ENCODE measurements around the gene FHIT.

FHIT gene

DNA sequence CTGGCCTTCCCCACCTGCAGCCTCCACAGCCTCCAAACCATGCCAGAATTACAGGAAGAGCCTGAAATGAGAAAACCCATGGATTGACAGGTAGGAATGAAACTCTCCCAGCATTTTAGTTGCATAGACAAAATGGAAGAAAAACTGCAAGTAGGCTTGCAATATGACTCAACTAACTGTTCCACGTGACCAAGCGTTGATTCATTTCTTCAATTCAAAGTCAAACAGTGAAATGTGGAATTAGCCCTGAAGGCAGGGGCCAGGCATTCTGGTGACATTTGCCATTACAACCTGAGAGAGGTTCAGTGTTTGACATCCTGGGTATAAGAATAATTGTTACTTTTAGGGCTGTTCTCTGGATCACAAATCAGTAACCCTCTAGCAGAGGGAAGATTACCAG is 1525.0 kb downstream of the FHIT start:
- DNase-seq = no peak

DNA sequence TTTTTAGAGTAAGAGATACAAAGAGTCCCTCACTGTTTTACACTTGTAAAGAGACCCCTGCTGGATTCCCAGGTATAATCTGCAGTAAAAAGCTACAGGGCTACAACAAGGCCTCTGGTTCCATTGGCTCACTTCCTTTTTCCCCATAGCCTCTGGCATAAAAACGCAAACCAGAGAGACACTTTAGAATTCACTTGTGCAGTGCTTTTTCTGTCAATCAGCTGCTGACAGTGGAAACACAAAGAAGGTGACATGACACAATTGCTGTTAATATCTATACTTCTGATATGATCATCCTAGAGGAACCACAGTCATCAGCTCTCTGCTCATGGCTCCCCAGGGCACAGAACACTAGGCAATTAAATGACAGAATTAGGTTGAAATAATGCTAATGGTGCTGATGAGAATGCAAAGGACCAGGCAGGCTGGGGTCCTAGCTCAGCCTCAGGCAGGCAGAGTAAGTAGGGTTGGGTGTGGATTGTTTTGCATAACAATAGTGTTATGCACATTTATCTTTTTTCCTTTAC is 1533.5 kb downstream of the FHIT start:
- DNase-seq = no peak

DNA sequence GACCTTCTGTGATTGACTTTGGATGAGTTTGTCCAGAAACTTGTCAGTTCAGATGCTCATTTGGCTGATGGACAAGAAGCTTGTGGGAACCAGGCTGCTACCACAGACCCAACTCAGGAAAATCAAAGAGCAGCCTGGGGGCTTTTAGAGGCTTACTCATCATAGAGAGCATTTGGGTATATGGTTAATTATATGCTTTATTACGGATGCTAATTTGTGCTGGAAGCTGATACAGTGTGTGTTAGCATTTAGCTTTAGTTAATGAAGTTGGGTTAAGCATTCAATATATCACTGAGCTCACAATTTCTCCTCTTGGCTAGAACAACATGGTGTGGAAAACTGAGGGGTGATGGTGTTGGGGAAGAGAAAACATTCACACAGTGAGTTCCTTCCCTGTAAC is 1537.2 kb downstream of the FHIT start:
- DNase-seq = no peak

DNA sequence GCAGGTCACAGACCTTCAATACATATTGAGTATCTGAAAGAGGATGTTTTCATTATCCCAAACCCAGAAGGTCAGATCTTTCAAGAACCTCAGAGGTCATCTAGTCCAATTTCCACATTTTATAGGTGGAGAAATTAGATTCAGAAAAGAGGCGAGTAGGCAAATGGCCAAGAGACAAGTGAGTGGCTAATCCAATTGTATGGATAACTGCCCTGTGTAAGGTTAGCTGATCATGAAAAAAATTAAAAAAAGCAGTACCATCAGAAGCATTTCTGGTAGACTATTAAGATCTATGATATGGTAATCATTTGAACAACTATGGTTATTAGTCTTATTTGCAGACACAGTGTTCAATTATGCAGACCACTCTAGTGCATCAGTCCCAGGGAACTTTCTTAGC is 1540.7 kb downstream of the FHIT start:
- DNase-seq = no peak

DNA sequence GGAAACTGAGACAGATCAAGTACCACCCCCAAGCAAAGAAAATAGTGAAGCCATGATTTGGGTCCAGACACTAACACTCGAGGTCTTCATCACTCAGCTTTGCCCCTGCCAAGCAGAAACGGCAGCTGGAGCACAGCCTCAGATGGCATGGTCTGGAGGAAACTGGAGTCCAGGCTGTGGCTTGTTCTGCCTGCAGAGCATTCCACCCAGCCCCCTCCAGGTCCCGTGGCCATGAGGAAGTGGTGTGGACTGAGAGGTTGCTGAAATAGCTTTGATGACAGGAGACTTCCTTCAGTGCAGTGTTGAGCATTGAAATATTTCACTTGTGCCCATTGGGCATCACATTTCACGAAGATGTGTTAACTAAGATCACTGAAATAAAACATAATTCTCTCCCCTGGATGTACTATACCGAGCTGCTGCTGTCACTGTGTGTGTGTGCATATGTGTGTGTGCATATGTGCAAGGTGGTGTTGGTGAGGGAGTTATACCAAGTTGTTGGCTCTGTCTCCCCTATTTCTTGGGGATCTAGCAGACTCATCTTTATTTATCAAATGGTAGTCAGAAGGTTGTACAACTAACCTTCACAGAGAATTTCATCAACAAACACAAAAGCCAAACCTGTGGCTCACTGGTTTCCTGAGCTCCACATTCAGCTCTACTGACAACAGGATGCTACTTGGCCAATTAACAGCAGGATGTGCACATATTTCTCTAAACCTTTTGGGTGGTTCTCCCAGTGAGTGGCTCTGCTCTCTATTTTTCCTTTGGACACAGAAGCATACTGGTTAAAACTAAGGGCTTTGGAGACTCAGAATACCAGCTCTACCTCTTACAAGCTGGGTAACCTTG is 1541.3 kb downstream of the FHIT start:
- no peak for DNase-seq

DNA sequence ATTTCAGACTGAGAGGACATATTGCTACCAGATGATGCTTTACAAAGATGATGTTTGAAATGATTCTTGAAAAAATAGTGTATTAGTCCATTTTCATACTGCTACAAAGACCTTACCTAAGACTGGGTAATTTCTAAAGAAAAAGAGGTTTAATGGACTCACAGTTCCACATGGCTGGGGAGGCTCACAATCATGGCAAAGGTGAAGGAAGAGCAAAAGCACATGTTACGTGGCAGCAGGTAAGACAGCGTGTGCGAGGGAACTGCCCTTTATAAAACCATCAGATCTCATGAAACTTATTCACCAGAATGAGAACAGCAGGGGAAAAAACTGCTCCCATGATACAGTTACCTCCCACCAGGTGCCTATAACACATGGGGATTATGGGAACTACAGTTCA is 1543.0 kb downstream of the FHIT start:
- DNase-seq = no peak

DNA sequence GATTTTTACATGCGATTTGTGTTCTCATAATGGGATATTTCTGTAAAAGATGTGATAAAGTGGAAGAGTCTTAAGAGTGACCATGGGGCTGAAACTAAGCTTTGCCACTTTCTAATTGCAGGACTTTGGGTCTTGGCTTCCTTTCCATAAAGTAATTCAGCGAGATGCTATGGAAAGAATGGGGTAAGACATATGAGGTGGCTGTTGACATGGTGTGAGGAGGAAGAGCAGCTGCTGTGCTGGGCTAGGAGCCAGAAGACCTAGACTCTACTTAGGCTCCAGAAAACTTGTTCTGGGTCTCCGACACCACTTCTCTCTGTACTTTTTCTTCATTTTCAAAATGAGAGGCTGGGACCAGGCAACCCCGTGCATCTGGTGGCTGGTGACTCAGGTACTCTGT is 1547.0 kb downstream of the FHIT start:
- DNase-seq = no peak

DNA sequence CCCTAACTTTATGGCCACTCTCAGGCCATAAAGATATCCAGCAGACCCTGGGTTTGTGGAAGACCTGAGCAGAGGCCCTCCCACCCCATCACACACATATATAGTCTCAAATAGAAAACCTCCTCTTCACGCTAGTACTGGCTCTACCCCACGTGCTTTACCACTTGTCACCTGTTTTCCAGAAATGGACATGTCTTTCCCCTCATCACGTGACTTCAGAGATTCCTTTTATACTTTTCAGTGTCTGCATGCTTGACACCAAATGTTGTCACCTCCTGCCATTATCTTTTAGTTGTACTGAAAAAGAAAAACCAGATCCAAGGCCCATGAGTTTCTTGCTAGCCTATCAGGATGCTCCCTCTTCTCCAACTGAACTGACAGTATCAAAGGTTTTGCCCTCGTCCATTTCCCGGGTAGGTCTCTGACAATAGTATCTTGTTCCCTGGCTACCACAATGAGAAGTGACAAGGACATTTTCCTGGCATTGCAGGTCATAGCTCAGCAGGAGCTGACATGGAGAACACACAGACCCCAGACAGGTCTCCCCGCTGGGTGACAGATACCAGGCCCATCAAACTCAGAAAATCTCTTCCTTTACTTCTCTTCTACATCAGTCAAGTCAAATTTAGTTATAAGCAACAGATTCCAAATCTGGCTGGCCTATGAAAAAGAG is 1551.5 kb downstream of the FHIT start:
- no peak for DNase-seq

All from DMS 273 treated with DMSO at 0.1 percent for 48 hours (cell line).